Adrenal gland (tissue), 5 donors: ENCODE data around the gene XPNPEP3.

Experiments used
- CTCF ChIP-seq, 6 experiments: fragments of 450-650 bp in 4 of 6; fragments of 200-600 bp in 2 of 6; sonication (generic) in 1 of 6; IDR thresholded peaks; 1 replicate in 5 of 6; 2 replicates in 1 of 6; pipeline versions ENCODE4 v1.5.1 to v1.8.0; 2016 to 2021; ENCODE audit warnings: antibody characterized with exemption in 6 of 6, mild to moderate bottlenecking in 2 of 6, moderate library complexity in 1 of 6
- POLR2A ChIP-seq, 2 donors: fragments of 450-650 bp; IDR thresholded peaks; one replicate each; pipeline ENCODE4 v1.6.1; 2017; ENCODE audit warnings: antibody characterized with exemption in 2 of 2, mild to moderate bottlenecking in 2 of 2, moderate library complexity in 1 of 2
- donor health status: DM: no; HTN: no; CAD: no.

- TF ChIP-seq CTCF (IDR thresholded peaks at IDR 0.05) = no peak
- TF ChIP-seq POLR2A (IDR thresholded peaks at IDR 0.05) = no peak
These were observed 110.3 kb downstream of the XPNPEP3 start for GRCh38 chr22:40967111-40967760.
